ENCODE data around the gene LGALS13. TPM values are rescaled to one million over a fixed set of nuclear protein-coding genes. Genes with fewer than 3 reads are reported as not detected.
"Not testable (repeated sequence)": the region's sequence is repeated elsewhere in the genome, so short reads cannot be mapped to it uniquely, and the experiment has no call there.

Gene LGALS13
- total RNA-seq, 1 donor from 2014 or later: not detected

GRCh38 chr19:39607021-39607420 is 4.7 kb downstream of the LGALS13 start:
- intact Hi-C loops (cut with DNase I): no loop called here

GRCh38 chr19:39607561-39607960 is 5.2 kb downstream of the LGALS13 start:
- DNase-seq (no peak), ATAC-seq (ENCODE audit: poor library complexity) (no peak)
- intact Hi-C loops (cut with DNase I): no loop called here

More at GRCh38 chr19:39607021-39607420, 4.7 kb downstream of the LGALS13 start:
- ATAC-seq (ENCODE audit: poor library complexity) (no peak), DNase-seq (no peak)

GRCh38 chr19:39613597-39613996 is 11.3 kb downstream of the LGALS13 start:
- no peak for DNase-seq
- ATAC-seq (ENCODE audit: poor library complexity): no peak
- intact Hi-C loops (cut with DNase I): no loop called here

GRCh38 chr19:39617745-39618144 is 15.4 kb downstream of the LGALS13 start:
- ATAC-seq (ENCODE audit: poor library complexity): no peak
- no peak for DNase-seq
- intact Hi-C loops (cut with DNase I): no loop called here

- intact Hi-C loops (cut with DNase I): no loop called here
- no peak for ATAC-seq (ENCODE audit: poor library complexity)
Observed at GRCh38 chr19:39623946-39624345, 21.6 kb downstream of the LGALS13 start.

GRCh38 chr19:39627631-39628030 is 25.3 kb downstream of the LGALS13 start:
- DNase-seq; intact Hi-C loops (cut with DNase I); ATAC-seq (ENCODE audit: poor library complexity): not testable (repeated sequence)

More at GRCh38 chr19:39623946-39624345, 21.6 kb downstream of the LGALS13 start:
- no peak for DNase-seq

GRCh38 chr19:39631178-39631577 is 28.9 kb downstream of the LGALS13 start:
- intact Hi-C loops (cut with DNase I): no loop called here
- ATAC-seq (ENCODE audit: poor library complexity) (no peak), DNase-seq (no peak)

GRCh38 chr19:39631626-39632025 is 29.3 kb downstream of the LGALS13 start:
- intact Hi-C loops (cut with DNase I): no loop called here
- no peak for DNase-seq
- no peak for ATAC-seq (ENCODE audit: poor library complexity)

- intact Hi-C loops (cut with DNase I): no loop called here
- no peak for DNase-seq
- ATAC-seq (ENCODE audit: poor library complexity): no peak
Observed at GRCh38 chr19:39637891-39638290, 35.6 kb downstream of the LGALS13 start.

GRCh38 chr19:39641773-39642172 is 39.4 kb downstream of the LGALS13 start:
- DNase-seq: no peak
- ATAC-seq (ENCODE audit: poor library complexity): no peak
- intact Hi-C loops (cut with DNase I): no loop called here

GRCh38 chr19:39643591-39643990 is 41.3 kb downstream of the LGALS13 start:
- intact Hi-C loops (cut with DNase I): no loop called here
- DNase-seq: no peak
- no peak for ATAC-seq (ENCODE audit: poor library complexity)

GRCh38 chr19:39645800-39646411 is 43.6 kb downstream of the LGALS13 start:
- intact Hi-C loops (cut with DNase I): no loop called here
- no peak for ATAC-seq (ENCODE audit: poor library complexity)
- DNase-seq: no peak

- intact Hi-C loops (cut with DNase I): no loop called here
- ATAC-seq (ENCODE audit: poor library complexity): no peak
- no peak for DNase-seq
Observed at GRCh38 chr19:39647918-39648317, 45.6 kb downstream of the LGALS13 start.

- intact Hi-C loops (cut with DNase I): no loop called here
- no peak for DNase-seq
- ATAC-seq (ENCODE audit: poor library complexity): no peak
Observed at GRCh38 chr19:39655613-39656012, 53.3 kb downstream of the LGALS13 start, which contains the start of gene LGALS16. Gene LGALS16, plus strand, starts transcription at chr19:39655913. Its CDS starts 49 bp downstream, at chr19:39655962.

Other genes starting within 250 kb of the LGALS13 start
- gene PAF1, start 211.4 kb upstream of the LGALS13 start, total RNA-seq: 32.0 TPM
- 22.1 TPM for gene MED29, start 211.1 kb upstream of the LGALS13 start, total RNA-seq
- gene ZFP36, start 195.7 kb upstream of the LGALS13 start, total RNA-seq: 44.9 TPM
- 9.0 TPM for gene PLEKHG2, start 189.9 kb upstream of the LGALS13 start, total RNA-seq
- gene RPS16, start 166.6 kb upstream of the LGALS13 start, total RNA-seq: 1,176 TPM
- gene SUPT5H, start 156.9 kb upstream of the LGALS13 start, total RNA-seq: 82.6 TPM
- gene TIMM50, start 121.7 kb upstream of the LGALS13 start, total RNA-seq: 80.6 TPM
- not detected for gene DLL3, start 103.6 kb upstream of the LGALS13 start, total RNA-seq
- gene SELENOV, start 87.4 kb upstream of the LGALS13 start, total RNA-seq: not detected
- gene EID2B, start 69.7 kb upstream of the LGALS13 start, total RNA-seq: 1.7 TPM
- gene EID2, start 62.4 kb upstream of the LGALS13 start, total RNA-seq: 10.3 TPM
- not detected for gene LGALS16, start 53.4 kb downstream of the LGALS13 start, total RNA-seq
- gene LGALS14, start 102.0 kb downstream of the LGALS13 start, total RNA-seq: not detected
- gene CLC, start 135.5 kb downstream of the LGALS13 start, total RNA-seq: not detected
- not detected for gene LEUTX, start 176.3 kb downstream of the LGALS13 start, total RNA-seq
- 16.8 TPM for gene DYRK1B, start 231.6 kb downstream of the LGALS13 start, total RNA-seq
- gene FBL, start 243.9 kb downstream of the LGALS13 start, total RNA-seq: 52.9 TPM

All from Right ventricle myocardium superior (tissue), 1 donor.